Activated CD4-positive, alpha-beta memory T cell treated with anti-CD3 and anti-CD28 coated beads for 36 hours (primary cell): ENCODE measurements around the gene CIB4. TPM values are rescaled to one million over a fixed set of nuclear protein-coding genes. Genes with fewer than 3 reads are reported as not detected.

Source experiments
- CTCF ChIA-PET: fragments of 350-600 bp; sonication (Branson Sonifier 250); formaldehyde crosslinking; loops from one replicate; lab custom pipeline; 2021; ENCODE audit warnings: antibody characterized with exemption, inconsistent platforms; lab: Charles Lee
- POLR2A ChIA-PET: fragments of 350-600 bp; sonication (Branson Sonifier 250); formaldehyde crosslinking; loops from one replicate; lab custom pipeline; 2021; ENCODE audit warnings: antibody characterized with exemption; lab: Charles Lee
- DNase-seq: peaks from one replicate; pipeline ENCODE4 v3.0.0-alpha.2; 2020
- H3K27ac Mint-ChIP-seq: one replicate; pipeline ENCODE4 v1.8.0; 2021; ENCODE audit warnings: mixed read lengths
- H3K27me3 Mint-ChIP-seq: one replicate; pipeline ENCODE4 v1.8.0; 2021; ENCODE audit warnings: mixed read lengths
- H3K36me3 Mint-ChIP-seq: one replicate; pipeline ENCODE4 v1.8.0; 2021; ENCODE audit warnings: mixed read lengths
- H3K4me1 Mint-ChIP-seq: one replicate; pipeline ENCODE4 v1.8.0; 2021; ENCODE audit warnings: low read depth, mixed read lengths
- H3K4me3 Mint-ChIP-seq: one replicate; pipeline ENCODE4 v1.8.0; 2021; ENCODE audit warnings: mild to moderate bottlenecking, mixed read lengths
- H3K9me3 Mint-ChIP-seq: one replicate; pipeline ENCODE4 v1.8.0; 2021; ENCODE audit warnings: mixed read lengths
- intact Hi-C: fragments of 100-400 bp; cut with micrococcal nuclease; formaldehyde crosslinking; loops from one replicate; pipeline ENCODE4 v1.15.1; 2023
- total RNA-seq, 2 experiments: library from RNA; stranded (reverse); gene quantifications; one replicate each; pipeline ENCODE4 v1.2.3, GENCODE V29; 2021

CIB4 gene
- total RNA-seq, 2 experiments from 2014 or later, result not detected

- Mint-ChIP-seq H3K27me3 (no peaks in the 10 kb centered on the region), H3K4me3 (no peak overlapping the region), H3K4me1 (no peaks in the 10 kb centered on the region), H3K9me3 (no peaks in the 10 kb centered on the region), H3K36me3 (no peaks in the 10 kb centered on the region), H3K27ac (no peak overlapping the region)
- no peak for DNase-seq
- CTCF ChIA-PET, result no interaction called here
- POLR2A ChIA-PET, result no interaction called here
- intact Hi-C loops, result no loop called here
These were observed 103.9 kb downstream of the CIB4 start for GRCh38 chr2:26537069-26537825.

DNA sequence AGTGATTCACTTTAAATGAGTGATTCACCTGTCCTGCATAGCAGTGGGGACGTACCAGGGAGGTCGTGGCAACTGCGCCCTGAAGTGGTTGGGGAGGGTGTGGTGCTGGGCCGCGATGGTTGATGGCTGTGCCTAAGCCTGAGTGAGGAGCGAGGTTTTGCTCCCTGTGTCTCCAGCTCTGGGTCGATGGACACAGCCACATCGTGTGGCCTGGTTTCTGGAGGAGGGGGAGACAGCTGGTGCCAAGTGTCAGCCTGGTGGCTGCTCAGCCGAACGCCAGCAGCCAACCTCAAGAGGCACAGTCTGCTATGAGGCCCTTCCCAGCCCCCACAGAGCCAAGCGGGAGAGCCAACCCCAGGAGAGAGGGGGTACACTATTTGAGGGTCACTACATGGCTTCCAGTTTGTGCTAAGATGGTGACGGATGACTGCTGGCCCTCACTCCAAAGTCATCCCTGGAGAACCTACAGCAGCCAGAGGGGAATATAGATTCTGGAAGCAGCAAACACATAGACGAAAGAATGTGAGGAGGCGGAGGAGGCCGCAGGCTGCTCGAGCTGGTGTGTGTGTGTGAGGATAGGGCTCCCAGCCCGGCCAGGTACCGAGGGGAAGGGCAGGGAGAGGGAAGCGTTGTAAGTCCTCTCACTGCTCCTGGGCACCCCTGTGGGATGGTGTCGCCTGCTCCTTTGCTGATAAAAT, 104.6 kb downstream of the CIB4 start:
- Mint-ChIP-seq H3K27me3 (no peaks in the 10 kb centered on the region), H3K9me3 (no peaks in the 10 kb centered on the region), H3K4me1 (no peaks in the 10 kb centered on the region), H3K27ac (no peak overlapping the region), H3K36me3 (no peaks in the 10 kb centered on the region), H3K4me3 (no peak overlapping the region)
- POLR2A ChIA-PET, result no interaction called here
- intact Hi-C loops, result no loop called here
- no peak for DNase-seq
- CTCF ChIA-PET, result no interaction called here

DNA sequence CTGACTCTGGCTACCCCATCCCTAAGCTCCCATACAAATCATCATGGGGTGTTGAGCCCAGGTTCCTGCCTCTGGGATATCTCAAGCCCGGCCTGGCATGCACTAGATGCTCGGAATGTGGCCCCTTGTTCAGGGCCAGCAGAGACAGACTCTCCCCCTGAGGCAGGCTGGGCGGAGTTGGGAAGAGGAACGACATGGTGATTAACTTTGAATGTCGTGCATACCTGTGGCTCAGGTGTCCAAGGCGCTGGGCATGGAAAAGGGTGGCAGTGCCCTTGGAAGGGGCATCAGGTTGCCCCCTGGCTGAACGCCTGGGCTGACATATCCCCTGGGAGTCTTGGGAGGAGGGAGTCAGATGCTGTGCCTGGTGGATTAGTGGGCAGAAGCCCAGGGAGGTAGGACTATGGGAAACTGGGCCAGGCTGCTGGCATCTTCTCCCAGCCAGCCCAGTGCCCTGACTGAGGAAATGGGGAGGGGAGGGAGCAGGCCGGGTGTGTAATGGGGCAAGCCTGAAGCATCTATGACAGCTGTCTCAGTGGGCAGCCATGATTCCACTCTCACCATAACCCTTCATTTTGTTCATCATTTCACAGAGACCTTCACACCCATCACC, 105.4 kb downstream of the CIB4 start:
- Mint-ChIP-seq H3K27me3 (no peaks in the 10 kb centered on the region), H3K4me1 (no peaks in the 10 kb centered on the region), H3K36me3 (no peaks in the 10 kb centered on the region), H3K4me3 (no peak overlapping the region), H3K9me3 (no peaks in the 10 kb centered on the region), H3K27ac (no peak overlapping the region)
- DNase-seq, result no peak
- POLR2A ChIA-PET, result no interaction called here
- intact Hi-C loops, result no loop called here
- CTCF ChIA-PET, result no interaction called here

- Mint-ChIP-seq H3K36me3 (no peaks in the 10 kb centered on the region), H3K4me1 (no peaks in the 10 kb centered on the region), H3K9me3 (no peaks in the 10 kb centered on the region), H3K27ac (no peak overlapping the region), H3K4me3 (no peak overlapping the region), H3K27me3 (no peaks in the 10 kb centered on the region)
- intact Hi-C loops, result no loop called here
- CTCF ChIA-PET, result no interaction called here
- no peak for DNase-seq
- POLR2A ChIA-PET, result interaction anchor here (0.5 kb wide), 1 partner anchor 62 kb away, joined by 5 read pairs; no protein-coding TSS in a partner anchor
These were observed 106.1 kb downstream of the CIB4 start for GRCh38 chr2:26534865-26535662.

DNA sequence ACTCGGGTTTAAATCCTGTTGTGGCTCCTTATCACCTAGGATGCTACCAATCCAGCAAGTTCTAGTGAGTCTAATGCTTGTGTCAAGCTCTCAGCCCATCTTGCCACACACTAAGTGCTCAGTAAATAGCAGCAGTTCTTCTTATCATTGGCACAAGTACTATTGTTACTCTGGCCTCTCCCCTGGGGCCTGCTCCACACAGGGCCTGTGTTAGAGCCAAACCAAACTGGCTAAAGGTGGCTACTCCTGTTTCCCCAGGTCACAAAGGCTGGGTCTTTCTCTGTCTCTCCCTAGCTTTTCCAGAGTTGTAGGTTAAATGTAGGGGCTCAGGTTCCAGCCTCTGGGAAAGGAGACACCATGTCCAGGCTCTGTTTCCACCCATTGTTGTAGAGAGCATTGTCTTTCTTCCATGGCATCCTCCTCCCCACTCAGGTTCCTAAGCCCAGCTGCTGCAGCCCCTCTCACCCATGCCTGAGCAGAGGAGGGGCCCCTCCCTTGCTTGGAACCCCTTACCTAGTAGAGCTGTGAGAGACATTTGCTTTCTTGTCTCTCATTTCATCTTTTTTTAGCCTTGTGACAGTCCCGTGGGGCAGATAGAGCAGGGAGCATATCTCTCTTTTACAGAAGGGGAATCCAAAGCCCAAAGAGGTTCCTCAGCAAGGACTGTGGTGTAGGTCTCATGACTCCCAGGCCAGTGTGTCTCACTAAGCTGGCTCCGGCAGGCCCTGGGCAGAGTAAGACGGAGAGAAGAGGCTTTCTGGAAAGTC, 106.9 kb downstream of the CIB4 start:
- ChIA-PET CTCF (no interaction called here), POLR2A (interaction anchor here (0.5 kb wide), 1 partner anchor 63 kb away, joined by 5 read pairs; no protein-coding TSS in a partner anchor)
- Mint-ChIP-seq H3K9me3 (no peaks in the 10 kb centered on the region), H3K36me3 (no peaks in the 10 kb centered on the region), H3K27ac (no peak overlapping the region), H3K4me1 (no peaks in the 10 kb centered on the region), H3K4me3 (no peak overlapping the region), H3K27me3 (no peaks in the 10 kb centered on the region)
- intact Hi-C loops, result no loop called here
- DNase-seq, result no peak

DNA sequence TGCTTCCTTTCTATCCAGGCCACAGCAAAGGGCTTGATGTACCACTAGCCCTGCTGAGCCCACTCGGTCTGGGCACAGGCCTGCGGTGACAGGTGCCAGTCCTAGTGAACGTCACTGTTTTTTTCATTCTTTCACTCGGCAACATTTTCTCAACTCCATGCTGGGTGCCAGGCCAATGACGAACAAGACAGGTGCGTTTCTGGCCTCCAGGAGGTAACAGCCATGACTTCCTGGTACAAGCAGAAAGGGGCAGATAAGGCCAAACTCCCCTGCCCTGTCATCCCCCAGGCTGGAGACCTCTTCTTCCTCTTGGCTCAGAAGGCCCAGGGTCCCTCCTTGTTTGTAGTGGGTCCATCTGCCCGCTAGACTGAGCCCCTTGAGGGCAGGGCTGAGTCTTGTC, 107.5 kb downstream of the CIB4 start:
- H3K27ac Mint-ChIP-seq, result no peak overlapping the region
- CTCF ChIA-PET, result no interaction called here
- intact Hi-C loops, result no loop called here
- no peak overlapping the region for H3K4me3 Mint-ChIP-seq
- POLR2A ChIA-PET, result no interaction called here
- H3K36me3 Mint-ChIP-seq, result no peaks in the 10 kb centered on the region
- no peaks in the 10 kb centered on the region for H3K9me3 Mint-ChIP-seq
- H3K27me3 Mint-ChIP-seq, result no peaks in the 10 kb centered on the region
- no peak for DNase-seq
- H3K4me1 Mint-ChIP-seq, result no peaks in the 10 kb centered on the region

- ChIA-PET CTCF (interaction anchor here (1.0 kb wide), 1 partner anchor 45 kb away, joined by 3 read pairs; no protein-coding TSS in a partner anchor), POLR2A (no interaction called here)
- H3K36me3 Mint-ChIP-seq, result no peaks in the 10 kb centered on the region
- H3K4me3 Mint-ChIP-seq, result no peak overlapping the region
- H3K27me3 Mint-ChIP-seq, result no peaks in the 10 kb centered on the region
- H3K4me1 Mint-ChIP-seq, result no peaks in the 10 kb centered on the region
- no peak for DNase-seq
- H3K9me3 Mint-ChIP-seq, result no peaks in the 10 kb centered on the region
- intact Hi-C loops, result no loop called here
- no peak overlapping the region for H3K27ac Mint-ChIP-seq
These were observed 108.6 kb downstream of the CIB4 start for GRCh38 chr2:26532301-26533250.

Other genes with a start within 250 kb of the CIB4 start
- not detected for gene DRC1, start 239.4 kb downstream of the CIB4 start, total RNA-seq
- 1 to 10 TPM; 1.6 to 1.9 TPM for gene OTOF, start 163.2 kb downstream of the CIB4 start, total RNA-seq
- gene KCNK3, start 51.4 kb upstream of the CIB4 start, total RNA-seq, result not detected
- gene SLC35F6, start 122.9 kb upstream of the CIB4 start, total RNA-seq, result 1 to 10 TPM; 6.6 to 6.8 TPM
- gene CENPA, start 144.7 kb upstream of the CIB4 start, total RNA-seq, result 10 to 100 TPM; 36.7 to 37.8 TPM
- gene DPYSL5, start 206.8 kb upstream of the CIB4 start, total RNA-seq, result not detected